HuH-7 (cell line): ENCODE data around the gene CATSPER1.
A peak's percentile ranks its signal among the peaks of the same experiment; 100 is the strongest.
"Not testable (repeated sequence)": the region's sequence is repeated elsewhere in the genome, so short reads cannot be mapped to it uniquely, and the experiment has no call there.

Source experiments
- DNase-seq: peaks from one replicate; pipeline ENCODE4 v3.0.0; 2011; ENCODE audit warnings: low spot score

Gene CATSPER1

GRCh38 chr11:66051766-66052663 lies 25.7 kb upstream of the CATSPER1 start, which contains the start of gene SF3B2:
TSS of gene SF3B2 (plus strand) at chr11:66052364. CDS start at chr11:66052385, 21 bp downstream.
- peak; percentile 91 for DNase-seq

- no peak for DNase-seq
Measured at GRCh38 chr11:66051371-66051765, 25.1 kb upstream of the CATSPER1 start.

GRCh38 chr11:66050581-66051231 lies 24.4 kb upstream of the CATSPER1 start:
- DNase-seq = peak; percentile 36

GRCh38 chr11:66048547-66049323 lies 22.5 kb upstream of the CATSPER1 start, which contains the start of gene GAL3ST3:
TSS of gene GAL3ST3 (minus strand) at chr11:66049161. CDS start at chr11:66045415, 3,746 bp downstream.
- no peak for DNase-seq

- DNase-seq = no peak
Measured at GRCh38 chr11:66047541-66048365, 21.5 kb upstream of the CATSPER1 start.

- DNase-seq = no peak
Measured at GRCh38 chr11:66046901-66047300, 20.6 kb upstream of the CATSPER1 start.

- peak; percentile 92 for DNase-seq
Measured at GRCh38 chr11:66045177-66045639, 18.9 kb upstream of the CATSPER1 start.

GRCh38 chr11:66044757-66045156 lies 18.5 kb upstream of the CATSPER1 start:
- no peak for DNase-seq

- DNase-seq = no peak
Measured at GRCh38 chr11:66042996-66043906, 17.0 kb upstream of the CATSPER1 start.

- DNase-seq = no peak
Measured at GRCh38 chr11:66042227-66042995, 16.1 kb upstream of the CATSPER1 start.

GRCh38 chr11:66039765-66040164 lies 13.5 kb upstream of the CATSPER1 start:
- no peak for DNase-seq

- DNase-seq = no peak
Measured at GRCh38 chr11:66037327-66037726, 11.0 kb upstream of the CATSPER1 start.

- no peak for DNase-seq
Measured at GRCh38 chr11:66036334-66036710, 10.0 kb upstream of the CATSPER1 start.

- DNase-seq = no peak
Measured at GRCh38 chr11:66035653-66036333, 9.5 kb upstream of the CATSPER1 start.

GRCh38 chr11:66032957-66033735 lies 6.9 kb upstream of the CATSPER1 start:
- DNase-seq = no peak

GRCh38 chr11:66023186-66023440 lies 3.2 kb downstream of the CATSPER1 start:
- not testable (repeated sequence) for DNase-seq

GRCh38 chr11:66022401-66023185 lies 3.7 kb downstream of the CATSPER1 start:
- DNase-seq = peak; percentile 82
